Lower lobe of right lung (tissue), 2 donors: ENCODE results near the gene EPN2. TPM values are rescaled to one million over a fixed set of nuclear protein-coding genes. Genes with fewer than 3 reads are reported as not detected.

ENCODE experiments used
- ATAC-seq, 2 donors: fragments of 200-7000 bp; cut with Tn5 transposase; one replicate each; pipeline ENCODE4 v1.9.1; 2020 to 2022; ENCODE audit warnings: mild to moderate bottlenecking in 2 of 2, moderate library complexity in 2 of 2
- DNase-seq: peaks from one replicate; pipeline ENCODE4 v3.0.0-alpha.2; 2020
- H3K27ac ChIP-seq: fragments of 200-600 bp; one replicate; pipeline ENCODE4 v1.8.0; 2022
- H3K27me3 ChIP-seq: fragments of 200-600 bp; one replicate; pipeline ENCODE4 v1.8.0; 2022; ENCODE audit warnings: low read depth
- H3K36me3 ChIP-seq: fragments of 200-600 bp; one replicate; pipeline ENCODE4 v1.8.0; 2022; ENCODE audit warnings: mild to moderate bottlenecking
- H3K4me1 ChIP-seq: fragments of 200-600 bp; one replicate; pipeline ENCODE4 v1.8.0; 2022
- H3K4me3 ChIP-seq: fragments of 200-600 bp; one replicate; pipeline ENCODE4 v1.8.0; 2022; ENCODE audit warnings: mild to moderate bottlenecking
- H3K9me3 ChIP-seq: fragments of 200-600 bp; one replicate; pipeline ENCODE4 v1.8.0; 2022
- CTCF ChIP-seq: fragments of 200-600 bp; IDR thresholded peaks from one replicate; pipeline ENCODE4 v1.8.0; 2022; ENCODE audit warnings: antibody characterized with exemption, mild to moderate bottlenecking
- intact Hi-C: fragments of 100-400 bp; cut with DNase I; formaldehyde crosslinking; loops from one replicate; pipeline ENCODE4 v1.11.0; 2022
- total RNA-seq: library from RNA; stranded (reverse); fragmentation: NEBNext Ultra II Directional; extraction: Animal tissue kit (Norgen Biotek cat#: 25700); gene quantifications from one replicate; pipeline ENCODE4 v1.2.1, GENCODE V29; 2021
- donor health status: DM: no; HTN: yes; CAD: no; lungs with severe emphysema.

Gene EPN2
- total RNA-seq, 1 donor from 2014 or later: 66.2 TPM

DNA sequence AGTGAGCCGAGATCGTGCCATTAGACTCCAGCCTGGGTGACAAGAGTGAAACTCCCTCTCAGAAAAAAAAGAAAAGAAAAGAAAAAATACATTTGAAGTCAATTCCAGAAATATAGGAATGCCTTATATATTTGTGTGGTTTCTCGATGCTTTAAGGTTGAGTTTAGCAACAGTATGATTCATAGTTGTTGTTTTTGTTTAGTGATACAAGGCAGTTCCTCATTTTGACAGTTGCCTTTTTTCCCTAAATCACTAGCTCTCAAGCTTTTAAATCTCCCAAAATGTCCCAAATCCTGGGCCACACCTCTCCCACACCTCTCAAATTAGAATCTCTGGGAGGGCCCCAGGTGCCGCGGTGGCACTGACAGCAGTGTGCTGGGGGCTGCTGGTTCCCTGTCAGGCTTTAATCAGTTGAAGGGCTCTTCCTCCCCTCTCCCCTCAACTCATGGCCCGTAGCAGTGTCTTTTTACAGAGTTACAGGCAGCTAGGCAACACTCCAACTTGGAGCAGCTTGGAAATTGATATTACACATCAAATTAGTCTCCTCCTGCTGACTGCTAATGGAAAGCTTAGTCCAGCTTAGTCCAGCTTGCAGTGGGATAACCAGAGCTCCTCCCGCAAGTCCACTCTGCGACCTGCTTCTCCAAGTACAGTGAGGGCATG lies 58.4 kb downstream of the EPN2 start:
- ATAC-seq (no peak), DNase-seq (no peak)
- TF ChIP-seq CTCF: no peak
- H3K27me3 ChIP-seq: no peaks in the 10 kb centered on the region
- H3K36me3 ChIP-seq: no peaks in the 10 kb centered on the region
- H3K4me3 ChIP-seq: no peak overlapping the region
- intact Hi-C loops: no loop called here
- peaks cover 42% of the 10 kb centered on the region for H3K4me1 ChIP-seq
- no peaks in the 10 kb centered on the region for H3K9me3 ChIP-seq
- no peak overlapping the region for H3K27ac ChIP-seq

- no peaks in the 10 kb centered on the region for H3K27me3 ChIP-seq
- DNase-seq (no peak), ATAC-seq (no peak)
- H3K9me3 ChIP-seq: no peaks in the 10 kb centered on the region
- peaks cover 48% of the 10 kb centered on the region for H3K4me1 ChIP-seq
- no peak overlapping the region for H3K27ac ChIP-seq
- H3K36me3 ChIP-seq: no peaks in the 10 kb centered on the region
- H3K4me3 ChIP-seq: no peak overlapping the region
- intact Hi-C loops: no loop called here
- no peak for TF ChIP-seq CTCF
These were observed 59.9 kb downstream of the EPN2 start for GRCh38 chr17:19296786-19297778.

DNA sequence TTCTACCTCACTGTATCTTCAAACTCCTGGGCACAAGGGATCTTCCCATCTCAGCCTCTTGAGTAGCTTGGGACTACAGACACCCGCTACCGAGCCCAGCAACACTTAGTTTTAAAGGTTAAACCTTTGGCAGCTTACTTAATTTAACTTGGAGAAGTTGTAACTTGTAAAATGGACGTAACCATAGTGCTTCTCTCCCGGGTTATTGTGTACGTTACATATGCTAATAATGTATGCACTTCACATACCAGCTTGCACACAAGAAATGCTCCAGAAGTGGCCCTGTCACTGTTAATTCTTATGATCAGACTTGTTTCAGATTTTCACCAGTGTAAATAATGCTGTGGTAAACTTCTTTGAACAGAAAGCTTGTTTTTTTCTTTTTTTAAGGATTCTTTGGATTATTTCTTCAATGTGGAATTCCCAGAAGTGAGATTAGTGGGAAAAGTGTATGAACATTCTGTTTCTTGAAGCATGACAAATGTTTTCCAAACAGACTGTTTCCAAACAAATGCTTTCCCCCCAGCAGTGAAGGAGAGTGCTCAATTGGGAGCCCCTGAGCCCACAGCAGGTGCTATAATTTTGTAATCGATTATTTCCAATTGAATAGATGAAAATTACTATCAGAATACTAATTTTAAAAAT lies 61.5 kb downstream of the EPN2 start:
- no peaks in the 10 kb centered on the region for H3K9me3 ChIP-seq
- ATAC-seq (no peak), DNase-seq (no peak)
- intact Hi-C loops: no loop called here
- TF ChIP-seq CTCF: no peak
- peaks cover 58% of the 10 kb centered on the region for H3K4me1 ChIP-seq
- no peaks in the 10 kb centered on the region for H3K27me3 ChIP-seq
- no peak overlapping the region for H3K27ac ChIP-seq
- H3K4me3 ChIP-seq: no peak overlapping the region
- H3K36me3 ChIP-seq: no peaks in the 10 kb centered on the region

DNA sequence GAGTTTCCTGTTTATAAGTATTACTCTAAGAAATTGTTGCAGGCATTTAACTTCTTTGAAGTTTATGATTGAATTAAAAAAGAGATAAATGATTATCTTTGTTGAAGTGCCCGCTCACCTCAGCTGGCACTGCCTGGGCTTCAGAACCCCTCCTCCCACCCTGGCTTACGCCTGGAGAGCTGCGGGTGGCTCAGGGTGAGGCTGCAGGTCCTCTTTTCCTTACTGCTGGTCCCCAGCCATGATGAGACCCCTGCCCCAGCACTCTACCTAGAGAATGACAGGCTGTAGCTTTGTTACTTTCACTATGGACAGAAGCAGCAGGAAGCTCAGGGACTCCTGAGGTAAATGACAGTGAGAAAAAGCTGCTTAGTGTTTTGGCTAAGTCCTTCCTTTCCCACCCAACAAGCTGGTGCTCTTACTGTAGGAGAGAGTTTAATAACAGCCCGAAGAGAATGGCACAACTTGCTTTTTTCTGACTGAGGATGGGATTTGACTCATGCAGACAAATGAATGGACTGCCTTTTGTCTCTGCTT lies 62.1 kb downstream of the EPN2 start:
- ATAC-seq (no peak), DNase-seq (no peak)
- no peak overlapping the region for H3K4me3 ChIP-seq
- no peaks in the 10 kb centered on the region for H3K27me3 ChIP-seq
- no peaks in the 10 kb centered on the region for H3K36me3 ChIP-seq
- H3K4me1 ChIP-seq: peaks cover 63% of the 10 kb centered on the region
- no peak for TF ChIP-seq CTCF
- intact Hi-C loops: no loop called here
- H3K9me3 ChIP-seq: no peaks in the 10 kb centered on the region
- no peak overlapping the region for H3K27ac ChIP-seq

DNA sequence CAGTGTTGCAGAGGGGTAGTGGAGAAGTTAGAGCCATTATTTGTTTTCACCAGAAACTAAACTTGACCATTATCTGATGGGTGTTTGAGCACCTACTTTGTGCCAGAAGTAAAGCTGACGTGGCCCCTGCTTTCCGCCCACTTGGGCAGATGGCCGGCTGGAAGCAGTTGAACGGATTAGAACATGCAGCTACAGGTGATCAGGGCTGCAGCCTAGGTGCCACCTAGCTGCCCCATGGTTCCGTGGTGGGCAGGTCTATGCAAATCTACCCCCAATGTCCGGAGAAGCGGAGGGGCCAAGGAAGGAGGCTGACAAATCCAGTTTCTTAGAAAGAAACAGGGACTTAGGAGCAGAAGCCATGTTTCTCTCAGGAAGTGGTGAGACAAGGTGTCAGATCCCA lies 62.7 kb downstream of the EPN2 start:
- Histone ChIP-seq H3K27ac (no peak overlapping the region), H3K36me3 (no peaks in the 10 kb centered on the region), H3K4me1 (peaks cover 69% of the 10 kb centered on the region), H3K4me3 (no peak overlapping the region), H3K27me3 (no peaks in the 10 kb centered on the region), H3K9me3 (no peaks in the 10 kb centered on the region)
- ATAC-seq (no peak), DNase-seq (no peak)
- intact Hi-C loops: no loop called here
- no peak for TF ChIP-seq CTCF
